ENCODE data around the gene CSMD2.

CSMD2 gene

DNA sequence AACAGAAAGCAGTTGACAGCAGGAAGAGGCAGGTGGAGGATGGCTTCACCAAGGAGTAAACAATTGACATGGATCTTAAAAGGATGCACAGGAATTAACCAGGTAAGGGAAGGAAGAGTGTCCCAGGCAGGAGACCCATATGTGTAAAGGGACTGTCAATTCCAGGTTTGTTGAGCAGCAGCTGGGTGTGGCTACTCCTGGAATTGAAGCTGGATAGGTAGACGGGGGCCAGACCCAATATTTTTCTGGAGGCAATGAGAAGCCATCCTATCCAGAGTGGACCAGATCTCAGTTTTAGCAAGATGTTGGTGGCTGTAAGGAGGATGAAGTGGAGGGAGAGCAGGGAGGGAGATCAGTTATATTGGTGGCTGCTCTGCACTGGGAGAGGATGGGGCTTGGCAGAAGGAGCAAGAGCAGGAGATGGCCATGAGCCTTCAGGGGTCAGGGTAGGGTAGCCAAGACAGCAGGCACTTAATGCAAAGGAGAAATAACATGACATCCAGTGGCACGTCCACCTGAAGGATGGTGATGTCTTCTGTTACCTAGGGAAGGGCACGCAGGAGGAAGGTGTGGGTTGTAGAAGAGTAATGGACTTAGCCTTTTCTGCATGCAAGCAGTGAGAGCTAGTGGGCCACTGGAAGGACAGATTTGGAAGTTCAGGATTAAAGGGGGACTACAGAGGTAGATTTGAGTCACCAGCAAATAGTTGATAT, 447.9 kb downstream of the CSMD2 start:
- no peak for DNase-seq (ENCODE audit: low read depth in 2 of 2)

DNA sequence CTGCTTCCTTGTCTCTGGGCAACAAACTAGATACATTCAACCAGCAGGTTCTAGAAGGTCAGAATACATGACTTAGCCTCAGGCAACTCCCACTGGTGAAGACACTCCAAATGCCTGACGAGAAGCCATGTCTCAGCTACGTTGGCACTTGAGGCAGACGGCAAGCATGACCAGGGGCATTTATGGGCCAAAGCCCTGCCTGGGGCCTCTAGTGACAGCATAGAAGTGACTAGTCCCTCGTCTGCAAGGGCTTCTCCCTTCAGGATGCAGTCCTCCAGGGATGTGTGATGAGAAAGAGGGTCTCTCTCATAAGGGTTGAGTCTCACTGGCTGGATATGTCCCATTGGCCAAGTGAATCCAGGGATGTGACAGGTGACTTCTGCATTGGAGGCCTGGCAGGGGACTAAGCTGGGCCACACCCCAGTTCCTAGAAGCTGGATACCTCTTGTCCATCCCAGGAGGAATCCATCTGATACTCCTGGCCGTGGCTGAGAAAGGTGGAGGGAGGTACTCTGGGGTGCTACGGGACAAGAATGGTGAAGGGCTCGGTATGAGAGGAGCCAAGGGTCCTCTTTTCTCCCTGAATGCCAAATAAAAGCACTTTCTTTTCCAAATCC, 449.7 kb downstream of the CSMD2 start:
- DNase-seq (ENCODE audit: low read depth in 2 of 2), result no peak

DNA sequence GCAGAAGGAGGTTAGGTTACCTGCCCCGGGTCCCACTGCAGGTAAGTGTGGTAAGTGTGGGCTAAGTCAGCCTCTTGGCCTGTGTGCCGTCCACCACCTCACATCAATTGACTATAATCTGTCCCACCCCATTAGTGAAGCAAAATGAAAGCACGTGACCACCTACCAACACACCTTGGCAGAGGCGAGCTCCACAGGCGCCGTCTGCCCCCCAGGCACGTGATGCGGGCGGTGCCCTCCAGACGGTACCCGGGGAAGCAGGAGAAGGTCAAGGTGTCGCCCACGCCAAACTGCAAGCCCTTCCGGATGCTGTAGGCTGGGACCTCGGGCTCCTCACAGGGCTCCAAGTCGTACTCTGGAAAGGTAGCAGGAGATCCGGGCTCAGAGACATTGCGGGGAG, 450.6 kb downstream of the CSMD2 start:
- no peak for DNase-seq (ENCODE audit: low read depth in 2 of 2)

DNA sequence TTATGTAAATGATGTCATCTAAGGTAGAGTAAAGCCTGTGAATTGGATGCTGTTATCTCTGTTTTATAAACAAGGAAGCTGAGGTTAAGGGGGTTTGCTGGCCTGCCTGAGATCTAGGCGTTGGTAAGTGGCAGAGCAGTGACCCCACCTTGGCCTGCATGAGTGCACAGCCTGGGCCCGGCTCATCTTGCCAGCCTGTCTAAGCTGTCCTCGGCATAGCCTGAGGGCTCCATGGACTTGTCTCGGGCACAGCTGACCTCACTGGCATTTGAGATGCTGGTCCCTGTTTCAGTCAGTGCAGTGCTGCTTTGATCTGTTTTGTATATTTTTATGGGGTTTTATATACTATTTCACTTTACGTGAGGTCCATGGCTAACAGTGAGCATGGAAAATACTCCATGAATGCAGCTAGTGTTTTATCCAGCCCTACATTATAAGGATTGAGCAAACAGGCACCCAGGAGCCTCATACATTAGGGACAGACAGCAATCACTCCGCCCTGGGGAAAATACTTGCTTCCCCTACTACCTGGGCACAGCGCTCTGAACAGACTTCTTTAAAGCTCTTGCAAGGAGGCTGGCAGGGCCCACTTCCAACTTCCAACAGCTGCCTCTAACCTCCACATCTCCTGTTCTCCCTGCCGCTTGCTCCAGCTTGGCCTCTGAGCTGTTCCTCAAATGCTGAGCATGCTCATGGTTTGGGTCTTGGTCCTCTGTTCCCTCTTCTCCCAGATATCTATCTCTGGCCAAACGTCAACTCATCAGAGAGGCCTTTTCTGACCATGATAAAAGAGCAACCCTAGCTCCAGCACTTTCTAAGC, 451.8 kb downstream of the CSMD2 start:
- DNase-seq (ENCODE audit: low read depth in 2 of 2), result no peak

DNA sequence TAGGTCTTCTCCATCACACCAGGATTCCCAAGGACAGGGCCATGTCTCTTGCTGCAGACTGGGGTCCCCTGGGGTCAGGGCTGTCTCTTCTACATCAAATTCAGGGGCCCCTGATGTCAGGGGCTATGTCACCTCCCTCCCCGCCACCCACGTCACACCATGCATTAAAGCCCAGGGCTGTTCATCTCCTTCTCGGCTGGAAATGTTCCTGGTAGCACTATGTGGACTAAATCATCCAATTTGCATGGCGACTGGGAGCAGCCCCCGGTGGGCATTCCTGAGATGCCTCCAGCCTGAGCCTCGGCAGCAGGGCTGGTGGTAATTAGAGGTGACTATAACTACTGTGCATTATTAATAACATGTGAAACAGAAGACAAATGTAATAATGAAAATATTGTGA, 452.8 kb downstream of the CSMD2 start:
- no peak for DNase-seq (ENCODE audit: low read depth in 2 of 2)

DNA sequence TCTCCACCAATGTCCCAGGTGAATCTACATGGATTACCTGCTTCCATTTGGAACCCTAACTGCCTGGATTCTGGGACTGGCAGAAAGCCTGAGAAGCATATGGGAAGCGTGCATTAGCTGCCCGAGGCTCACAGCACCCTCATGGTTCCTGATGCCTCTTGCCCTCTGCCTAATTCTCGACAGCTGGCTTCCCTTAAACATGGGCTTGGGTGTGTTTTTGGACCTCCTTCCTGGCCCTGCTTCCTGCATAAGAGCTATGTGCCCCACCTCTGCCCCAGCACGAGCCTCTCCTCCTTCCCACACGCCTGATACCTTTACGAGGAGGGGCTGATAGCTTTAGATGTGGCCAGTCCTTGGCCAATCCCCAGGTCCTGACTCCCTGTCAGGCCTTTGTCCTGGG, 453.5 kb downstream of the CSMD2 start:
- no peak for DNase-seq (ENCODE audit: low read depth in 2 of 2)

DNA sequence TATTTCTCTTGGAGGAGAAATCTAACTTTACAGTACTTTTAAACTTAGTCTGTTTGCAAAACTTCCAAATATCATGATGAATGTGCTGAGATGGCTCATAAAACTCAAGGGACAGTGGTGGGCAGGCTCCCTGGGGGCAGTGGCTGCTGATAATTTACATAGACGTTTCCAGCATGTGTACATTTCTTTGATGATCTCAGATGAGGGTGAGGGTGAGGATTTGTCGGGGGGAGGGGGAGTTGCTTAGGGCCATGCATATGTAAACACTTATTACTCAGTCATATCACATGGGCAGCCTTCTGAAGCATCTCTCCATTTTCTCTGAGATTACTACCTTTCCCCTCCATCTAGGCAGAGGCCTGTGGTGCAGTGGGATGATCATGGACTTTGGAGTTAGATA, 454.1 kb downstream of the CSMD2 start:
- no peak for DNase-seq (ENCODE audit: low read depth in 2 of 2)

DNA sequence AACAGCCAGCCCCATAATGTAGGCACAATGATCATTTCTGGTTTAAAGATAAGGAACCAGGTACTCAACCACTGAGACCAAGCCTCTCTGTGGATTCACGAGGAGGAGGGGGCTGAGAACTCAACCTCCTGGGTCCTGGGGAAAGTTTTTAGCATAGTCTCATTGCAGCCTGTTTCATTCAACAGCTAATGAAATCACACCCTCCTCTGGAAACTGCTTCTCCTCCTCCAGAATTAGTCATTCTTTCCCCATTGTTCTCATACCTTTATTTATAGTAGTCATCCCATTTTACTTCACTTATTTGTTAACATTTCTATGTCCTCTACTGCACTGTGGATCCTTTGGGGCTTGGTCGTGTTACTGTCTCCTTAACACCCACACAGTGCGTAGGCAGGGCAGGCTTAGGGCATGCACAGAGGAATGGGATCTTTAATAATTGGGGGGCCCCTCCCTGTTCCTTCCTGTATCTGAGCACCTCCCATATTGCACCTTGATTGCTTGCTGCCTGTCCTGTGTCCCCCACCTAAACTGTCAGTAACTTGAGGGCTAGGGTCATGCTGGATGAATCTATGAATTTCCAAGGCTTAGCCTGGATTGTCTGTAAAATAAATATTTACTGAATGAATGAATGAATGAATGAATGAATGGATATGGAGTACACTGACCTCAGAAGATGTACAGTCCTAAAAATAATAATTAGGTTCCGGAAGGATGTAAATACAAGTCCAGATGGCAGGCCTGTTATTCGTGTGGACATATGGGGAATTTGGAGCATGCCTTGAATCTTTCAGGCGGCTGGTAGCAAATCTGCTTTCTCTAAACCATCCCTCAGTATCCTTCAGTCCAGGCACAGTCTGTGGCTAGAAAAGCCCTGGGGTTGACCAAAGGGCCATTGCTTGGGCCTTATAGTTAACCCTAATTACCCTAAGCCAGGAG, 455.0 kb downstream of the CSMD2 start:
- DNase-seq (ENCODE audit: low read depth in 2 of 2), result no peak

DNA sequence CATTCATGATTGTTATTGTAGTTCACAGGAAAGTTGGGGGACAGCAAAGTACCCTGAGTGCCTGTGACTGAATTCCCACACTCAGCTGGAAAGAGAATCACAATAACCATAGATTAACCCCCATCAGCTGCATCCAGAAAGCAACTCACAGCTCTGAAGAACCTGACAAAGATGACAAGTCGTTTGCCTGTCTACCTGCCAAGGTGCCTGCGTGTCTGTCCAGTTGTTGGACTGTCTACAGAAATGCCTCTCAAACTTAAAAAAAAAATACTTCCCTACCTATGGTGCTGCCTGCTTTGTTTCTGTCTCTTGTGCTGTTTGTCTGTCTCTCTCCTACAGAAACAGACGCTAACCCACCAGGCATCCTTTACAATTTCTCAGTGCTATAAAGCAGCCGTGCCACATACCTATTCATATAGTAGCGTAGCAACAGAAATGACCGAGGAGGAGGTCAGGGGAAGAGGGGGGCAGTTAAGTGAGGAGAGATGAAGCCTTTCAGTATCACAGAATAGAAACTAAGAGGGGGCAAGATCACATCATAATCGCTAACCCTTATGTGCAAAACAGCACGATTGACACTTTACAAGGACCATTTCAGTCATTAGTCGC, 455.8 kb downstream of the CSMD2 start:
- no peak for DNase-seq (ENCODE audit: low read depth in 2 of 2)

DNA sequence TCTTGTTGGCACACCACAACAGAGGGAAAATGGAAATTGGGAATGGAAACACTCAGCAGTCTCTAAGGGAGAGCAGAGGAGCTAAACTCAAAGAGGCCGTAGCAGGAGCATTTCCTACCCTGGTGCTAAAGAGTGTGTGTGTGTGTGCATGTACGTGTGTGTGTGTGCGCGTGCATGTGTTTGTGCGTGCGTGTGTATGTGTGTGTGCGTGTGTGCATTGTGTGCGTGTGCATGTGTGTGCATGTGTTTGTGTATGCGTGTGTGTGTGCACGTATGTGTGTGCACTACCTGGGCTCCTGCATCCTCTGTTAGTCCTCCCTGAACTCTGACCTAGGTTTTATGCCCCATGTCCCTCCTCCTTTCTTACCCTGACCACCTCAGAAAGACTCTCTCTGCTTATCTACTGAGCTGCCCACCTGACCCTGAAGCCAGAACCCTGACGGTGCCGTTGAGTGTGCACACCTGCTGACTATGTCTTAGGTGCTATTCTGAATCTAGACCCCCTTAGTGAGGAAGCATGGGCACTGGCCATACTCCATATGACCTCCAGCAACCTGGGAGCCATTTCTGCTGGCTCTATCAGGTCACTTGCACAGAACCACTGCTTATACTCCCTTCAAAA, 458.3 kb downstream of the CSMD2 start:
- DNase-seq (ENCODE audit: low read depth in 2 of 2), result no peak

DNA sequence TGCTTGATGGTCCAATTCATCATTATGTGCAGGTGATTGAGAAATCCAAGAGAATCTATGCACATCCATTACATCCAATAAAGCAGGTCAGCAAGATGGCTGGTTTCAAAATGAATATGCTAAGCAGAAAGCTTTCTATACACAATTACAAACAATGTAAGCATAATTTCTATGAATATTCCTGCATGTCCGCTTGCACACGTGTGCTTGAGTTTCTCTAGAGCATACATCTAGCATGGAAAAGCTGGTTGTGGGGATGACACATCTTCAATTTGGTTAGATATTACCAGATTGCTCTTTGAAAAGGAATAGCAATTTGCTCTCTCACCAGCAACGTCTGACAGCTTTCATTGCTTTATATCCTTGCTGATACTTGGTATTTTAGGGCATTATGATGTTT, 461.6 kb downstream of the CSMD2 start:
- no peak for DNase-seq (ENCODE audit: low read depth in 2 of 2)

DNA sequence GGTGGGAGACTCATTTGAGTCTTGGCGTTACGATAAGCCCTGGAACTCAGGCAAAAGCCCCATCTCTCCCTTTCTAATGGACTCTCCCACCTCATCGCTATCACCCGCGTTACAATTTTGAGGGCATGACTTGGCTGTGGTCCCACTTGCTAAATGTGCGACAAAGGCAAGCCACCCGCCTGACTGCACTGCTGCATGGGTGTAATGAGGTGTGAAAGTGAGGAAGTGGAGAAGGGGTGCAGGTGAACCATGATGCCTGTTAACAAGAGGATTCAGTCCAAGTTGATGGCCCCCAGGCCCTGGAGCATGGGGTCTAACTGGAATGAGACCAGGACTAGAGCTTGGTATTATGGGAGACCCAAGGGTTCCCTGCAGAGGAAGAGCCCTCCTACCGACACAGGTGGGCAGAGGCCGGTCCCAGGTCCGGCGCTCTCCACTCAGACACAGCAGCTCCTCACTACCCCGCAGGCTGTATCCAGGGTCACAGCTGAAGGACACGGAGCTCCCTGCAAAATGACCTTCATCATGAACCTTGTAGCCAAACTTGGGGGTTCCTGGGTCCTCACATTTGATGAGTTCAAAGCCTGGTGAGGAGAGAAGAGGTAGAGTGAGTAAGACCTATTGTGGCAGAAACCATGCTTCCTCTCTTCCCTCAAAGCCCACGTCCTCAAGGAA, 466.5 kb downstream of the CSMD2 start:
- DNase-seq (ENCODE audit: low read depth in 2 of 2), result no peak

DNA sequence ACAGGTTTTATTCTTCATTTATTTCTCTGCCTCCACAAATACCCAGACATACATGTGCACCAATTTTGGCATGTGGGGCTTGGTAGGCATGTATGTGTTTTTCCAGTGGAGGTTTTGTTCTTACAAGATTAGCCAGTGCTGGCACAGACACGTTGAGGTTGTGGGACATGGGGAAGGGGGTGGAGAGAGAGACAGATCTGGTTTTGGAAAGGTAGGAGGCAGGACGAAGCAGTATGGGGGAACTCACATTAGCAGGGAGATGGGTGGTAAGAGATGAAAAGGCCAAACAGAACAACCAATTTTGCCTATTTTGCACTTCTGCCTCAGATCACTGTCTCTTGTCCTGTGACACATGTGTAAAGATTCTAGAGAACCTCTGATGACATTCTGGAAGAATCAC, 467.2 kb downstream of the CSMD2 start:
- DNase-seq (ENCODE audit: low read depth in 2 of 2), result no peak

DNA sequence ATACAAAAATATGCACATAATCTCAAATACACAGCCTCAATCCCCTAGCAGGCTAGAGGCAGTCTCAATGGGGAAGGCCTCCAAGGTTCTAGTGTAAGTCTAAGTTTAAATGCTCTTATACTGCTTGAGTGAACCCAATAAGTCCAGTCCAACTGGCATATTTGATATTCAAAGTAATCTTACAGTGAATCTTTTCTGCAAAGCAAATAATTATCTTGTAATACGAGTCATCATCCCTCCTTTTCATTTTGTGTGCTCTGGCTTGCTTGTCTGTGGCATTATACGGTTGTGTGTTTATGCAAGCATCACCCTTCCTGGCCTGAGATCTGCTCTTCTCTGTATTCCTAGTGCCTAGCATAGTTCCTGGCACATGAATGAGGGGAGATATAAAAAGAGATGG, 468.1 kb downstream of the CSMD2 start:
- DNase-seq (ENCODE audit: low read depth in 2 of 2), result no peak

DNA sequence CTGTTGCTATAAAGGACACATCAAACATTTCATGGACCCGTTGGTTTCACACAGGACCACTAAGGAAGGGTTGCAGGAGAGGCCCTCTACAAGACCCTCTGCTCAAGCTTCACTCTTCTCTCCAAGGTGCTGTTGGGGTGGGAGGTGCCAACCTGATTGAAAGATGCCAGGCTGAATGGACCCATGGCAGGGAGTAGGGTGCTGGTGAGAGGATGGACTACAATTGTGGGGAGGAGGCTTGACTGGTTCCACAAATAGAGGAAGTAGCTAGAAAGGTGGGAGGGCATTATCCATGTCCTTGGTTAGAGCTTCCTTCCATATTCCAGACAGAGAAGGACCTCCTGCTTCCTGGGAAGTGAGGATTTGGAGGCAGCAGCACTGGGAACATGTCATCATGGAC, 468.7 kb downstream of the CSMD2 start:
- DNase-seq (ENCODE audit: low read depth in 2 of 2), result no peak

DNA sequence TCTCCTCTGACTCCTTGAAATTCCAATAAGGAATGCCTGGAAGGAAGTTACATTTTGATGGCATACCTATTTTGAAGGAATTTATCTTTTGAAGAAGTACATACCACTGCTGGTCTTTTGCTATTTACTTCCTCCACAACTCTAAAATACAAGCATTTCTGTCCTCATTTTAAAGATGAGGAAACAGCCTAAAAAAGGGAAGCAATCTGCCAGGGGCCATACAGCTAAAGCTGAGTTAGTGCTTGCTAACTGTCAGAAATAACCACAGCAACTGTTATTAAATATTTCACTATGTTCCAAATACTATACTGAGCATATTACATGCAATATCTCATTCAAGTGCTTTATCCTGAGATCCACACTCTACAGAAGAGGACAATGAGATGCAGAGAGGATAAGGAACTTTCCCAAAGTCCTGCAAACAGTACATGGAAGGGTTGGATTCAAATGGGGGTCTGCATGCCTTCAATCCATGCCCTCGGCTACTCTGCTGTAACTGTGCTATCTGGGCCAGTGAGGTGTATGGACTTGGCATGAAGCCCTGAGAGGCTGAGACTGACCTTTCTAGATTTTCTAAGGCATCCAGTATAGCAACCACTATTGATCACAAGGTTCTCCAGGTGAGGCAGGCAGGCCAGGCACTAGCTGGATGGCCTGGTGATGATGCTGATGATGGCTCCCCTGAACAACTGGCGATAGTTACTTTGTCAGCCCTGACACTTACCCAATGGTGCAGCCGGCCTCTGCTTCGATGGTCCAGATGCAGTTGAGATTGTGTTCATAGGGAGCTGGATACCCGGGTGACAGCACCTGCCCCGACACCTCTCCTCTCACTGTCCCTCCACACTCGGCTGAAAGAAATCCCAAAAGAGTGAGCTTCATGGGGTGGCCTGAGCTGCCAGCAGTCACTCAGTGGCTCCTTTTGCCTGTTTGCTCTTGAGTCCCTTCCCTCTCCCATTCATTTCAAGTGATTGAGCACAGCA, 472.5 kb downstream of the CSMD2 start:
- no peak for DNase-seq (ENCODE audit: low read depth in 2 of 2)

DNA sequence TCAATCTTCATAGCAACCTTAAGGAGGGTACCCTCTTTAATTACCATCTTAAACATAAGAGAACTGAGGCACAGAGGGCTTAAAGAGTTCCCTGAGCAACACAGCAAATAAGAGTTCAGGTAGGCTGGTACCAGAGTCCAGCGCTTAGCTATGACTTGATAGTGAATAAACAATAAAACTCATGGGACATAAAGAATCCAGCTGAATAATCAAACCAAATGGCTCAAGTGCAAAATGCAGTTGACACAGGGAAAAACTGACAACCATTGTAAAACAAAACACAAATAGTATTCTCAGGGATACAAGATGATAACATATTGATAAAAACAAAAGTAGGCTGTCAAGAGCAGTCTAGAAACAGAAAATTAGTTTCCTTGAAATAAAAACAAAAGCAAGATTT, 478.0 kb downstream of the CSMD2 start:
- no peak for DNase-seq (ENCODE audit: low read depth in 2 of 2)

DNA sequence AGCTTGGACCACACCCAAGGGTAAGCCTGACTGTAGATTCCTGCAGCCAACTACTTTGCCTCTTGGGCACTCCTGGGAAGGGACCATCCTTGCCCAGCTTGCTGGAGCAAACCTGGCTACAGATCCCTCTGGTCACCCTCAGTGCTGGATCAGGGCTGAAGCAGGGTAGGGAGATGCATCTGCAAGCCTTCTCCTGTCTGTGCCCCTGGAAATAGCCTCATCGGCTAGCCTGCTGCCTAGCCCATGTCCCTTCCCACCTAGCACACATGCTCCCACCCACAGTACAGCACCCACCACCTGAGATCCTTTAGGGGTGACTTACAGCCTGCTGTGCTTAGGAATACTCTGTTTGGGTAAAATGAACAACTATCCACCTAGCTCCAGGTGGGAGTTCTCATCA, 478.5 kb downstream of the CSMD2 start:
- DNase-seq (ENCODE audit: low read depth in 2 of 2), result no peak

DNA sequence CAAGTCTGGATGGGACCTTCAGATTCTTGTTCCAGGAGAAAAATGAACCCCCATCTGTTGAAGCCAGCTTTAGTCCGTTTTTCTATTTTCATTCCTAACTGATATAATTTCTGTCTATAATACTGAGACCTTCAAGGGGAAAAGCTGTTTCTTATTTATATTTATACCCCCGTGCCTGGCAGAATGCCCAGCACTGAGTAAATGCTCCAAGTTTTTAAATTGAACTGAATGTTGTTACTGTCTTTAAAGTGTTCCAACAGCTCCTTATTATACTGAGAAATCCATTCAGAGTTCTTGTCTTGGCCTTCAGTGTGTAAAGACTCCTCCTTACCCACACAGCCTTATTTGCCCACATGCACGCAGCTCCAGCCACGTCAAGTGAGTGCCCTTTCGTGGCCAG, 479.8 kb downstream of the CSMD2 start:
- DNase-seq (ENCODE audit: low read depth in 2 of 2), result no peak
